H9 (cell line): ENCODE data around the gene CEACAM5. TPM values are rescaled to one million over a fixed set of nuclear protein-coding genes. Genes with fewer than 3 reads are reported as not detected.

Experiments used
- DNase-seq: peaks from one replicate; pipeline ENCODE4 v3.0.0-alpha.2; 2017
- H2AFZ ChIP-seq: one replicate; pipeline ENCODE4 v1.6.1; 2013; ENCODE audit warnings: mild to moderate bottlenecking, low read length, control low read depth, moderate library complexity
- H2AK5ac ChIP-seq: 2 replicates; pipeline ENCODE4 v1.6.1; 2013; ENCODE audit warnings: low read length, control low read depth, mixed read lengths; ENCODE audit not compliant: insufficient read length
- H2BK120ac ChIP-seq: one replicate; pipeline ENCODE4 v1.6.1; 2013; ENCODE audit warnings: low read depth, mild to moderate bottlenecking, low read length, control low read depth, inconsistent platforms; ENCODE audit not compliant: poor library complexity, severe bottlenecking
- H2BK12ac ChIP-seq: 2 replicates; pipeline ENCODE4 v1.6.1; 2013; ENCODE audit warnings: low read length, control low read depth, mixed read lengths, low read depth; ENCODE audit not compliant: insufficient read length
- H2BK15ac ChIP-seq: 2 replicates; pipeline ENCODE4 v1.6.1; 2013; ENCODE audit warnings: low read depth, low read length, control low read depth
- H2BK20ac ChIP-seq: one replicate; pipeline ENCODE4 v1.6.1; 2013; ENCODE audit warnings: low read depth, mild to moderate bottlenecking, low read length, control low read depth, inconsistent platforms; ENCODE audit not compliant: poor library complexity, severe bottlenecking
- H2BK5ac ChIP-seq: 2 replicates; pipeline ENCODE4 v1.6.1; 2013; ENCODE audit warnings: low read length, control low read depth, mixed read lengths; ENCODE audit not compliant: insufficient read length
- H3K14ac ChIP-seq: 2 replicates; pipeline ENCODE4 v1.6.1; 2013; ENCODE audit warnings: low read length, control low read depth; ENCODE audit not compliant: insufficient read depth
- H3K18ac ChIP-seq: 2 replicates; pipeline ENCODE4 v1.6.1; 2013; ENCODE audit warnings: low read depth, mild to moderate bottlenecking, mixed read lengths, low read length, control low read depth; ENCODE audit not compliant: insufficient read length
- H3K23ac ChIP-seq: 2 replicates; pipeline ENCODE4 v1.6.1; 2013; ENCODE audit warnings: low read length, control low read depth, mixed read lengths, low read depth; ENCODE audit not compliant: insufficient read length
- H3K23me2 ChIP-seq: 2 replicates; pipeline ENCODE4 v1.6.1; 2013; ENCODE audit warnings: low read depth, mild to moderate bottlenecking, mixed read lengths, low read length, control low read depth; ENCODE audit not compliant: insufficient read length, poor library complexity, severe bottlenecking
- H3K27ac ChIP-seq: 2 replicates; pipeline ENCODE4 v1.5.1; 2013; ENCODE audit warnings: low read length, control low read depth, mixed read lengths, low read depth; ENCODE audit not compliant: insufficient read length
- H3K27me3 ChIP-seq: 2 replicates; pipeline ENCODE4 v1.6.1; 2013; ENCODE audit warnings: low read length, control low read depth, inconsistent platforms; ENCODE audit not compliant: insufficient read depth
- H3K4ac ChIP-seq: 2 replicates; pipeline ENCODE4 v1.6.1; 2013; ENCODE audit warnings: low read depth, mild to moderate bottlenecking, control low read depth, inconsistent platforms, low read length, moderate library complexity
- H3K4me1 ChIP-seq: 2 replicates; pipeline ENCODE4 v1.6.1; 2013; ENCODE audit warnings: low read length, control low read depth, inconsistent platforms; ENCODE audit not compliant: insufficient read depth
- H3K4me2 ChIP-seq: 2 replicates; pipeline ENCODE4 v1.6.1; 2013; ENCODE audit warnings: low read length, control low read depth, mixed read lengths; ENCODE audit not compliant: insufficient read length, insufficient read depth
- H3K56ac ChIP-seq: 2 replicates; pipeline ENCODE4 v1.6.1; 2013; ENCODE audit warnings: low read depth, mild to moderate bottlenecking, mixed read lengths, low read length, control low read depth; ENCODE audit not compliant: insufficient read length
- H3K79me1 ChIP-seq: 2 replicates; pipeline ENCODE4 v1.6.1; 2013; ENCODE audit warnings: low read depth, mild to moderate bottlenecking, moderate library complexity, low read length, control low read depth, inconsistent platforms; ENCODE audit not compliant: insufficient read depth, poor library complexity, severe bottlenecking
- H3K79me2 ChIP-seq: 2 replicates; pipeline ENCODE4 v1.6.1; 2013; ENCODE audit warnings: low read length, control low read depth, inconsistent platforms; ENCODE audit not compliant: insufficient read depth
- H3K9ac ChIP-seq: 2 replicates; pipeline ENCODE4 v1.6.1; 2013; ENCODE audit warnings: low read length, control low read depth, mixed read lengths; ENCODE audit not compliant: insufficient read length; ENCODE audit errors: extremely low read depth
- H3K9me3 ChIP-seq: one replicate; pipeline ENCODE4 v1.6.1; 2013; ENCODE audit warnings: low read depth, low read length, inconsistent platforms; ENCODE audit not compliant: control insufficient read depth
- H3T11ph ChIP-seq: one replicate; pipeline ENCODE4 v1.6.1; 2013; ENCODE audit warnings: mild to moderate bottlenecking, low read length, control low read depth, inconsistent platforms
- H4K20me1 ChIP-seq: one replicate; pipeline ENCODE4 v1.6.1; 2013; ENCODE audit not compliant: control insufficient read depth, insufficient read length, insufficient read depth
- H4K5ac ChIP-seq: 2 replicates; pipeline ENCODE4 v1.6.1; 2013; ENCODE audit warnings: low read depth, mild to moderate bottlenecking, mixed read lengths, low read length, control low read depth; ENCODE audit not compliant: insufficient read length
- H4K8ac ChIP-seq: replicated peaks from 2 replicates; pipeline ENCODE4 v1.6.1; 2013; ENCODE audit warnings: low read length, control low read depth, mixed read lengths, low read depth; ENCODE audit not compliant: insufficient read length
- H4K91ac ChIP-seq: 2 replicates; pipeline ENCODE4 v1.6.1; 2013; ENCODE audit warnings: low read depth, mild to moderate bottlenecking, moderate library complexity, mixed read lengths, low read length, control low read depth; ENCODE audit not compliant: insufficient read length
- H3K27ac Mint-ChIP-seq, 3 experiments: 2 replicates in 2 of 3; 3 replicates in 1 of 3; pipeline ENCODE4 v1.8.0; 2020 to 2021; ENCODE audit warnings: mixed read lengths in 3 of 3, mild to moderate bottlenecking in 1 of 3, moderate library complexity in 1 of 3
- H3K27me3 Mint-ChIP-seq: 2 replicates; pipeline ENCODE4 v1.8.0; 2021; ENCODE audit warnings: low read depth, mild to moderate bottlenecking, moderate library complexity, mixed read lengths
- H3K36me3 Mint-ChIP-seq, 3 experiments: 2 replicates in 2 of 3; 3 replicates in 1 of 3; pipeline ENCODE4 v1.8.0; 2020 to 2021; ENCODE audit warnings: low read depth in 3 of 3, mixed read lengths in 3 of 3; ENCODE audit not compliant: insufficient read depth in 1 of 3
- H3K4me1 Mint-ChIP-seq, 2 experiments: 2 replicates each; pipeline ENCODE4 v1.8.0; 2020; ENCODE audit warnings: mixed read lengths in 2 of 2
- H3K4me3 Mint-ChIP-seq, 2 experiments: 2 replicates in 1 of 2; 3 replicates in 1 of 2; pipeline ENCODE4 v1.8.0; 2020 to 2021; ENCODE audit warnings: mild to moderate bottlenecking in 2 of 2, mixed read lengths in 2 of 2, moderate library complexity in 1 of 2
- H3K9me3 Mint-ChIP-seq, 2 experiments: 2 replicates in 1 of 2; 3 replicates in 1 of 2; pipeline ENCODE4 v1.8.0; 2020; ENCODE audit warnings: mild to moderate bottlenecking in 2 of 2, mixed read lengths in 2 of 2, moderate library complexity in 1 of 2
- CTCF ChIP-seq: fragments of 200-600 bp; sonication (generic); conservative IDR thresholded peaks from 3 replicates; pipeline ENCODE4 v1.8.0; 2021; ENCODE audit warnings: antibody characterized with exemption, mild to moderate bottlenecking
- WGBS: extraction: QIAGEN DNeasy Blood & Tissue Kit; methylation state at CpG from one replicate; pipeline ENCODE4 v1.1.7; 2013; ENCODE audit warnings: missing lambda C conversion rate, low lambda C conversion rate, mixed read lengths; ENCODE audit not compliant: insufficient read length; ENCODE audit errors: extremely low coverage; 5-methylcytosine and 5-hydroxymethylcytosine counted together
- total RNA-seq: library from RNA; stranded (reverse); gene quantifications from 2 replicates; pipeline ENCODE4 v1.2.1, GENCODE V29; 2021

CEACAM5 gene
- total RNA-seq, 1 experiment from 2014 or later = not detected

DNA sequence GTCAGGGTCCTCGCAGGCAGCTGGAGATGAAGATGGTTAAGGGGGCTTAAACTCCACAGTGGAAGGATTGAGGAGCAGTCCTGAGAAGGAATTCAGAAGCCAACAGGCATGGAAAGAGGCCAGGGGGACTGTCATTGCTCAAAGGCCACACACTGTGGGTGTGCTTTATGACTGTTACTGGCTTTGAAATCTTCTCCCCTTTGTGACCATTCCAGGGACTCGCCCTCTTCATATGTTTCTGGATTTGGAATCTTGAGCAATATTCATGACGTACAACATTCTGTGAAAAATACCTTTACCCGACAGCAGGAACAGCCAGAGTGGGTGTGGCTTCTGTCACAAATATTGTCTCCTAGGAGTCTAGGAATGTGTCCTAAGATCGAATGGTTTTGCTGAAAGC, 36.9 kb upstream of the CEACAM5 start:
- no peak overlapping the region for H3K14ac ChIP-seq
- H2AFZ ChIP-seq = no peak overlapping the region
- no peaks in the 10 kb centered on the region for H3K27me3 ChIP-seq
- no peak overlapping the region for H2BK12ac ChIP-seq
- H3T11ph ChIP-seq = no peak overlapping the region
- H4K8ac ChIP-seq = no peak overlapping the region
- no peak overlapping the region for H3K4me2 ChIP-seq
- H3K27ac ChIP-seq = no peak overlapping the region
- Mint-ChIP-seq H3K27ac (no peak overlapping the region), H3K9me3 (peaks cover 85 to 94% of the 10 kb centered on the region in 2 experiments), H3K27me3 (no peaks in the 10 kb centered on the region; the same call in 1 of the 2 replicates), H3K4me1 (no peaks in the 10 kb centered on the region), H3K4me3 (no peak overlapping the region), H3K36me3 (peaks cover 0 to 33% (median 4%) of the 10 kb centered on the region in 3 experiments; a peak in 3 of 7 replicates)
- no peak overlapping the region for H2AK5ac ChIP-seq
- H3K18ac ChIP-seq = no peak overlapping the region
- H2BK15ac ChIP-seq = no peak overlapping the region
- no peak for DNase-seq
- H3K9ac ChIP-seq = no peak overlapping the region
- no peak overlapping the region for H4K5ac ChIP-seq
- H3K56ac ChIP-seq = no peak overlapping the region
- no peak overlapping the region for H2BK120ac ChIP-seq
- no peak for TF ChIP-seq CTCF
- no peaks in the 10 kb centered on the region for H4K20me1 ChIP-seq
- no peaks in the 10 kb centered on the region for H3K79me2 ChIP-seq
- no peak overlapping the region for H3K23ac ChIP-seq
- H2BK20ac ChIP-seq = no peak overlapping the region
- H3K4me1 ChIP-seq = no peaks in the 10 kb centered on the region
- H3K23me2 ChIP-seq = no peaks in the 10 kb centered on the region
- peaks cover 79% of the 10 kb centered on the region for H3K9me3 ChIP-seq
- H3K79me1 ChIP-seq = no peaks in the 10 kb centered on the region
- no peak overlapping the region for H3K4ac ChIP-seq
- H2BK5ac ChIP-seq = no peak overlapping the region
- H4K91ac ChIP-seq = no peak overlapping the region
- no CpG with 5 or more reads among the region's 5 CpGs for WGBS
